ENCODE measurements around the gene RNLS.

RNLS gene

GRCh38 chr10:88382699-88383098 lies 200.4 kb downstream of the RNLS start:
- Histone ChIP-seq H3K4me1 (peaks cover 7% of the 10 kb centered on the region), H3K27ac (no peak overlapping the region), H3K4me2 (ENCODE audit: low read length) (no peak overlapping the region), H3K4me3 (ENCODE audit: low read depth, low read length) (no peak overlapping the region), H3K9me3 (ENCODE audit: control insufficient read depth, low read length) (no peaks in the 10 kb centered on the region), H3K27me3 (ENCODE audit: control insufficient read depth, insufficient read depth, low read length) (no peaks in the 10 kb centered on the region), H2AFZ (no peak overlapping the region), H3K9ac (no peak overlapping the region), H3K36me3 (ENCODE audit: control insufficient read depth, insufficient read depth, low read length) (no peaks in the 10 kb centered on the region), H3K79me2 (no peaks in the 10 kb centered on the region)
- no peak for TF ChIP-seq CTCF (IDR thresholded peaks at IDR 0.05)

GRCh38 chr10:88379575-88379974 lies 203.5 kb downstream of the RNLS start:
- no peaks in the 10 kb centered on the region for H3K4me1 ChIP-seq
- no peak for TF ChIP-seq CTCF (IDR thresholded peaks at IDR 0.05)
- H3K4me2 ChIP-seq (ENCODE audit: low read length) = no peak overlapping the region
- H3K4me3 ChIP-seq (ENCODE audit: low read depth, low read length) = no peak overlapping the region
- no peak overlapping the region for H3K9ac ChIP-seq
- no peaks in the 10 kb centered on the region for H3K9me3 ChIP-seq (ENCODE audit: control insufficient read depth, low read length)
- no peak overlapping the region for H3K27ac ChIP-seq
- no peaks in the 10 kb centered on the region for H3K79me2 ChIP-seq
- H3K36me3 ChIP-seq (ENCODE audit: control insufficient read depth, insufficient read depth, low read length) = no peaks in the 10 kb centered on the region
- H2AFZ ChIP-seq = no peak overlapping the region
- H3K27me3 ChIP-seq (ENCODE audit: control insufficient read depth, insufficient read depth, low read length) = no peaks in the 10 kb centered on the region

- H3K79me2 ChIP-seq = no peaks in the 10 kb centered on the region
- H3K36me3 ChIP-seq (ENCODE audit: control insufficient read depth, insufficient read depth, low read length) = no peaks in the 10 kb centered on the region
- no peaks in the 10 kb centered on the region for H3K27me3 ChIP-seq (ENCODE audit: control insufficient read depth, insufficient read depth, low read length)
- H3K9me3 ChIP-seq (ENCODE audit: control insufficient read depth, low read length) = no peaks in the 10 kb centered on the region
- H3K4me2 ChIP-seq (ENCODE audit: low read length) = no peak overlapping the region
- no peak for TF ChIP-seq CTCF (IDR thresholded peaks at IDR 0.05)
- H3K4me1 ChIP-seq = no peaks in the 10 kb centered on the region
- H3K27ac ChIP-seq = no peak overlapping the region
- H3K9ac ChIP-seq = no peak overlapping the region
- H3K4me3 ChIP-seq (ENCODE audit: low read depth, low read length) = no peak overlapping the region
- H2AFZ ChIP-seq = no peak overlapping the region
Measured at GRCh38 chr10:88377510-88377909, 205.6 kb downstream of the RNLS start.

- Histone ChIP-seq H3K36me3 (ENCODE audit: control insufficient read depth, insufficient read depth, low read length) (no peaks in the 10 kb centered on the region), H3K9ac (no peak overlapping the region), H3K9me3 (ENCODE audit: control insufficient read depth, low read length) (no peaks in the 10 kb centered on the region), H3K4me2 (ENCODE audit: low read length) (no peak overlapping the region), H2AFZ (no peak overlapping the region), H3K79me2 (no peaks in the 10 kb centered on the region), H3K27ac (no peak overlapping the region), H3K27me3 (ENCODE audit: control insufficient read depth, insufficient read depth, low read length) (no peaks in the 10 kb centered on the region), H3K4me1 (no peaks in the 10 kb centered on the region), H3K4me3 (ENCODE audit: low read depth, low read length) (no peak overlapping the region)
- no peak for TF ChIP-seq CTCF (IDR thresholded peaks at IDR 0.05)
Measured at GRCh38 chr10:88374392-88375175, 208.5 kb downstream of the RNLS start.
